K562 (cell line): ENCODE measurements around the gene TBX1. TPM values are rescaled to one million over a fixed set of nuclear protein-coding genes. Genes with fewer than 3 reads are reported as not detected.

Experiments used
- ATAC-seq: fragments of 200-7000 bp; cut with Tn5 transposase; 3 replicates; pipeline ENCODE4 v1.9.1; 2020; ENCODE audit warnings: moderate library complexity
- BruUV-seq: library from RNA; stranded (reverse); fragments of 400-500 nt; replicated peaks from 2 replicates; lab custom pipeline; 2021; lab: Mats Ljungman, UMichigan
- CTCF ChIA-PET: fragments of 300-600 bp; formaldehyde crosslinking; extraction: SDS; loops from one replicate; lab custom pipeline; 2021; ENCODE audit warnings: low intra/inter-chr PET ratio; lab: Yijun Ruan, JAX
- POLR2A ChIA-PET: fragments of 300-600, 350-650 bp; sonication (Branson Sonifier 250); formaldehyde crosslinking; extraction: SDS; loops from one replicate; lab custom pipeline; 2021; ENCODE audit warnings: antibody characterized with exemption, inconsistent platforms; lab: Yijun Ruan, JAX
- DNase-seq, 4 experiments: peaks; one replicate each; pipeline versions ENCODE4 v3.0.0 to v3.0.0-alpha.2; 2011 to 2018; ENCODE audit warnings: low spot score in 3 of 4, mixed read lengths in 3 of 4; ENCODE audit errors: extremely low read depth in 1 of 4
- FAIRE-seq: peaks from 2 replicates; lab custom pipeline; 2011; peaks lifted over from hg19 to GRCh38; lab: Jason Lieb, UNC
- H2AFZ ChIP-seq: 2 replicates; pipeline ENCODE4 v1.6.0; 2011; ENCODE audit warnings: low read depth, low read length, control low read depth, inconsistent platforms
- H3K27ac ChIP-seq: fragments of 200-600 bp; 3 replicates; pipeline ENCODE4 v1.8.0; 2011; ENCODE audit warnings: low read depth, mild to moderate bottlenecking, control low read depth, inconsistent platforms, low read length, moderate library complexity, mixed read lengths; ENCODE audit errors: extremely low read depth
- H3K27me3 ChIP-seq, 2 experiments: fragments of 300-600 bp in 1 of 2; 2 replicates in 1 of 2; 3 replicates in 1 of 2; pipeline versions ENCODE4 v1.6.0 to v1.8.0; 2011; ENCODE audit warnings: inconsistent platforms in 2 of 2, low read length in 2 of 2, mild to moderate bottlenecking in 1 of 2, mixed read lengths in 1 of 2, moderate library complexity in 1 of 2; ENCODE audit not compliant: control insufficient read depth in 2 of 2, insufficient read depth in 2 of 2
- H3K36me3 ChIP-seq: fragments of 300-600 bp; 3 replicates; pipeline ENCODE4 v1.8.0; 2011; ENCODE audit warnings: mild to moderate bottlenecking, low read length, inconsistent platforms; ENCODE audit not compliant: control insufficient read depth, insufficient read depth
- H3K4me1 ChIP-seq, 2 experiments: fragments of 200-600 bp in 1 of 2; replicated peaks in 1 of 2; 2 replicates in 1 of 2; 3 replicates in 1 of 2; pipeline versions ENCODE4 v1.5.1 to v1.8.0; 2011; ENCODE audit warnings: inconsistent platforms in 2 of 2, low read length in 2 of 2, mild to moderate bottlenecking in 1 of 2, mixed read lengths in 1 of 2, moderate library complexity in 1 of 2; ENCODE audit not compliant: control insufficient read depth in 2 of 2, insufficient read depth in 2 of 2
- H3K4me2 ChIP-seq: 2 replicates; pipeline ENCODE4 v1.6.1; 2011; ENCODE audit warnings: low read length, control low read depth, inconsistent platforms, mixed read lengths; ENCODE audit not compliant: insufficient read depth
- H3K4me3 ChIP-seq: fragments of 200-600 bp; sonication (generic), shearing (Covaris generic); 2 replicates; pipeline ENCODE4 v1.5.1; 2016; ENCODE audit warnings: control low read depth, inconsistent platforms
- H3K79me2 ChIP-seq: fragments of 200-600 bp; 3 replicates; pipeline ENCODE4 v1.8.0; 2011; ENCODE audit warnings: low read length, inconsistent platforms; ENCODE audit not compliant: control insufficient read depth, insufficient read depth
- H3K9ac ChIP-seq, 2 experiments: 2 replicates each; pipeline versions ENCODE4 v1.6.0 to v1.6.1; 2011; ENCODE audit warnings: low read depth in 2 of 2, low read length in 2 of 2, control low read depth in 1 of 2, inconsistent platforms in 1 of 2, mild to moderate bottlenecking in 1 of 2, mixed read lengths in 1 of 2; ENCODE audit not compliant: insufficient read depth in 1 of 2
- H3K9me1 ChIP-seq: one replicate; pipeline ENCODE4 v1.6.0; 2011; ENCODE audit warnings: inconsistent platforms, mild to moderate bottlenecking, low read length, moderate library complexity; ENCODE audit not compliant: control insufficient read depth, insufficient read depth
- H3K9me3 ChIP-seq: replicated peaks from 2 replicates; pipeline ENCODE4 v1.5.1; 2011; ENCODE audit warnings: low read depth, low read length, inconsistent platforms; ENCODE audit not compliant: control insufficient read depth, insufficient read depth
- H4K20me1 ChIP-seq: replicated peaks from 2 replicates; pipeline ENCODE4 v1.6.1; 2011; ENCODE audit warnings: low read length, inconsistent platforms, mixed read lengths; ENCODE audit not compliant: control insufficient read depth, insufficient read depth
- CHCHD3 ChIP-seq: fragments of 250-450 bp; sonication (Bioruptor Pico); IDR thresholded peaks from 2 replicates; pipeline ENCODE4 v2.1.2; 2022; ENCODE audit warnings: mild to moderate bottlenecking
- CREB3L1 ChIP-seq: fragments of 450-650 bp; IDR thresholded peaks from 2 replicates; pipeline ENCODE4 v1.6.1; 2014; ENCODE audit warnings: low read depth, mild to moderate bottlenecking, moderate library complexity, borderline replicate concordance
- ETV5 ChIP-seq: sonication (generic); formaldehyde crosslinking; IDR thresholded peaks from 2 replicates; pipeline ENCODE4 v1.4.0; 2020; ENCODE audit warnings: low read depth, mild to moderate bottlenecking, missing genetic modification reagents
- FOSL1 ChIP-seq: fragments of 200-800 bp; sonication (Bioruptor generic); conservative IDR thresholded peaks from 2 replicates; pipeline ENCODE4 v1.6.1; 2016; ENCODE audit warnings: missing genetic modification characterization, missing compliant biosample characterization
- FOXK1 ChIP-seq: sonication (generic); formaldehyde crosslinking; IDR thresholded peaks from 2 replicates; pipeline ENCODE4 v1.8.0; 2022; ENCODE audit warnings: missing genetic modification reagents, mild to moderate bottlenecking, borderline replicate concordance
- HMGN3 ChIP-seq: IDR thresholded peaks from 2 replicates; pipeline ENCODE4 v1.6.1; 2011; ENCODE audit warnings: borderline replicate concordance, low read depth, mild to moderate bottlenecking, mixed read lengths, low read length; ENCODE audit not compliant: insufficient read length; ENCODE audit errors: extremely low read depth
- MTA1 ChIP-seq: fragments of 450-650 bp; IDR thresholded peaks from 2 replicates; pipeline ENCODE4 v1.6.1; 2017; ENCODE audit warnings: borderline replicate concordance
- MTF1 ChIP-seq: fragments of 250-450 bp; sonication (Bioruptor Pico); IDR thresholded peaks from 2 replicates; pipeline ENCODE4 v1.9.0; 2021; ENCODE audit warnings: moderate library complexity, mild to moderate bottlenecking, inconsistent platforms, borderline replicate concordance
- PHTF2 ChIP-seq: fragments of 250-450 bp; sonication (Bioruptor Pico); IDR thresholded peaks from 2 replicates; pipeline ENCODE4 v1.5.0; 2021; ENCODE audit warnings: mild to moderate bottlenecking
- TARDBP ChIP-seq: fragments of 450-650 bp; IDR thresholded peaks from 2 replicates; pipeline ENCODE4 v1.6.1; 2016
- TEAD1 ChIP-seq, 2 experiments: fragments of 450-650 bp in 1 of 2; sonication (generic) in 1 of 2; formaldehyde crosslinking; IDR thresholded peaks; 2 replicates each; pipeline versions ENCODE4 v1.4.0 to v1.8.0; 2020 to 2022; ENCODE audit warnings: mild to moderate bottlenecking in 2 of 2, missing genetic modification reagents in 1 of 2
- TSHZ1 ChIP-seq: fragments of 250-450 bp; sonication (Bioruptor Pico); IDR thresholded peaks from 2 replicates; pipeline ENCODE4 v1.4.0; 2020; ENCODE audit warnings: mild to moderate bottlenecking, moderate library complexity
- ZFP36 ChIP-seq: fragments of 150-350 bp; IDR thresholded peaks from 2 replicates; pipeline ENCODE4 v1.6.1; 2018; ENCODE audit warnings: low read length, low read depth; ENCODE audit not compliant: partially characterized antibody
- ZNF263 ChIP-seq: sonication (generic); formaldehyde crosslinking; IDR thresholded peaks from 2 replicates; pipeline ENCODE4 v1.8.0; 2022; ENCODE audit warnings: mild to moderate bottlenecking, missing genetic modification reagents, borderline replicate concordance
- ZNF584 ChIP-seq: fragments of 200-800 bp; sonication (Bioruptor generic); IDR thresholded peaks from 2 replicates; pipeline ENCODE4 v1.6.1; 2016; ENCODE audit warnings: low read depth, mild to moderate bottlenecking, missing genetic modification characterization, missing compliant biosample characterization
- WGBS: fragments of 100-300 bp; shearing (Covaris generic); methylation state at CpG from one replicate; pipeline ENCODE4 v1.1.6; 2016; ENCODE audit warnings: low coverage, mixed read lengths; ENCODE audit not compliant: insufficient coverage; ENCODE audit errors: missing lambda C conversion rate; 5-methylcytosine and 5-hydroxymethylcytosine counted together
- in situ Hi-C: fragments of 300-500 bp; cut with MboI; formaldehyde crosslinking; loops from 4 replicates; pipeline ENCODE4 v1.15.0; 2018; ENCODE audit warnings: inconsistent platforms, mixed read lengths
- intact Hi-C: fragments of 100-400 bp; cut with micrococcal nuclease; formaldehyde crosslinking; loops from 2 replicates; pipeline ENCODE4 v1.14.2; 2022
- polyA plus RNA-seq, 8 experiments: library from polyadenylated mRNA; depleted of rRNA in 4 of 8; stranded (reverse) in 5 of 8; unstranded in 3 of 8; fragments of >200 nt; fragmentation: Nextera tagmentation in 2 of 8; fragmentation: Illumina TruSeq in 1 of 8; extraction: Ambion mirVana in 2 of 8; extraction: Trizol in 1 of 8; gene quantifications; 2 replicates each; pipeline versions ENCODE4 v1.2.1 to v1.2.3, GENCODE V29; 2011 to 2014; ENCODE audit warnings: inconsistent platforms in 1 of 8, missing spikeins in 1 of 8
- total RNA-seq, 7 experiments: library from RNA; depleted of rRNA in 6 of 7; stranded (reverse); fragments of >200 nt in 6 of 7; fragmentation: Illumina TruSeq in 2 of 7; extraction: Trizol in 2 of 7; gene quantifications; 2 replicates each; pipeline versions ENCODE4 v1.2.1 to v1.2.3, GENCODE V29; 2011 to 2021; ENCODE audit warnings: low replicate concordance in 1 of 7

Gene TBX1
- total and polyA plus RNA-seq, 9 of the 15 experiments (the other 6 are each of a cell fraction or from before 2014, with no cell fraction given): 0.07 to 35.0 (median 3.9) TPM

GRCh38 chr22:19715188-19715930 is 45.2 kb upstream of the TBX1 start:
- H3K9me3 ChIP-seq: no peaks in the 10 kb centered on the region
- peak overlapping the region; percentile 50 for H3K4me3 ChIP-seq
- H3K79me2 ChIP-seq: peaks cover 25% of the 10 kb centered on the region
- H2AFZ ChIP-seq: no peak overlapping the region
- POLR2A ChIA-PET: interaction anchor here (0.5 to 1.8 kb wide), 15 partner anchors 9 to 572 kb away, joined by 3 to 8 read pairs (median 3); no protein-coding TSS in a partner anchor
- no peak for FAIRE-seq
- in situ Hi-C loops (no loop called here), intact Hi-C loops (loop anchor here (5.0 to 10.0 kb wide), 2 partner anchors 51 to 238 kb away; partner anchors contain the start of genes CDC45 and UFD1)
- 42% methylated on average over 4 of the region's 4 CpGs for WGBS
- peak overlapping the region; percentile 39 to 90; a peak in 3 of 4 replicates for H3K9ac ChIP-seq
- peak overlapping the region; percentile 75 for H3K4me2 ChIP-seq
- ATAC-seq: no peak
- H3K27ac ChIP-seq: no peak overlapping the region; the same call in 2 of the 3 replicates
- peaks cover 9% of the 10 kb centered on the region for H3K9me1 ChIP-seq
- DNase-seq: no peak
- peaks cover 38 to 80% of the 10 kb centered on the region in 2 experiments for H3K4me1 ChIP-seq
- CTCF ChIA-PET: interaction anchor here (4.5 kb wide), 1 partner anchor 36 kb away, joined by 113 read pairs; no protein-coding TSS in a partner anchor
- peaks cover 13% of the 10 kb centered on the region for H4K20me1 ChIP-seq
- H3K27me3 ChIP-seq: peaks cover 0 to 16% of the 10 kb centered on the region in 2 experiments; a peak in 3 of 5 replicates
- H3K36me3 ChIP-seq: peaks cover 11% of the 10 kb centered on the region; the same call in 2 of the 3 replicates
- BruUV-seq: no TSS peak
- no peak for TF ChIP-seq ZNF584 (CRISPR knock-in tag)
- no peak for TF ChIP-seq TEAD1 (CRISPR knock-in tag; IDR thresholded peaks at IDR 0.05)
- no peak for TF ChIP-seq HMGN3
- TF ChIP-seq TARDBP: no peak
- no peak for TF ChIP-seq FOSL1 (tag)
- 0 out of 2 replicates have a peak, but pooled peaks have one; percentile 55 for TF ChIP-seq CHCHD3 (CRISPR knock-in tag)
- TF ChIP-seq ETV5 (CRISPR knock-in tag): no peak
- TF ChIP-seq FOXK1 (CRISPR knock-in tag): no peak
- TF ChIP-seq CREB3L1: no peak
- peak; percentile 1 for TF ChIP-seq ZFP36
- TF ChIP-seq PHTF2: no peak
- no peak for TF ChIP-seq MTF1
- TF ChIP-seq TSHZ1: no peak
- TF ChIP-seq MTA1: 0 out of 2 replicates have a peak, but pooled peaks have one; percentile 13
- no peak for TF ChIP-seq ZNF263 (CRISPR knock-in tag)
